ENCODE data around the gene PPARGC1A.

GRCh38 chr4:23900636-23901035, 10.8 kb upstream of the PPARGC1A start:
- no peak for TF ChIP-seq CTCF (IDR thresholded peaks at IDR 0.05)
- TF ChIP-seq POLR2A (IDR thresholded peaks at IDR 0.05) = no peak
